Activated naive CD8-positive, alpha-beta T cell treated with anti-CD3 and anti-CD28 coated beads, Interleukin-2, amount 50 U/mL, for 24 hours (primary cell): ENCODE data around the gene SETD7.

Experiments
- ATAC-seq: fragments of 150-1000 bp; cut with Tn5 transposase; one replicate; pipeline ENCODE4 v1.10.0; 2021
- DNase-seq: peaks from one replicate; pipeline ENCODE4 v3.0.0; 2021
- H3K27ac Mint-ChIP-seq: one replicate; pipeline ENCODE4 v1.8.0; 2021; ENCODE audit warnings: mild to moderate bottlenecking, mixed read lengths
- H3K27me3 Mint-ChIP-seq: one replicate; pipeline ENCODE4 v1.8.0; 2021; ENCODE audit warnings: mixed read lengths
- H3K36me3 Mint-ChIP-seq: one replicate; pipeline ENCODE4 v1.8.0; 2021; ENCODE audit warnings: low read depth, mixed read lengths
- H3K4me1 Mint-ChIP-seq: one replicate; pipeline ENCODE4 v1.8.0; 2021; ENCODE audit warnings: mixed read lengths
- H3K4me3 Mint-ChIP-seq: one replicate; pipeline ENCODE4 v1.8.0; 2021; ENCODE audit warnings: mild to moderate bottlenecking, moderate library complexity, mixed read lengths
- H3K9me3 Mint-ChIP-seq: one replicate; pipeline ENCODE4 v1.8.0; 2021; ENCODE audit warnings: mixed read lengths

Gene SETD7

DNA sequence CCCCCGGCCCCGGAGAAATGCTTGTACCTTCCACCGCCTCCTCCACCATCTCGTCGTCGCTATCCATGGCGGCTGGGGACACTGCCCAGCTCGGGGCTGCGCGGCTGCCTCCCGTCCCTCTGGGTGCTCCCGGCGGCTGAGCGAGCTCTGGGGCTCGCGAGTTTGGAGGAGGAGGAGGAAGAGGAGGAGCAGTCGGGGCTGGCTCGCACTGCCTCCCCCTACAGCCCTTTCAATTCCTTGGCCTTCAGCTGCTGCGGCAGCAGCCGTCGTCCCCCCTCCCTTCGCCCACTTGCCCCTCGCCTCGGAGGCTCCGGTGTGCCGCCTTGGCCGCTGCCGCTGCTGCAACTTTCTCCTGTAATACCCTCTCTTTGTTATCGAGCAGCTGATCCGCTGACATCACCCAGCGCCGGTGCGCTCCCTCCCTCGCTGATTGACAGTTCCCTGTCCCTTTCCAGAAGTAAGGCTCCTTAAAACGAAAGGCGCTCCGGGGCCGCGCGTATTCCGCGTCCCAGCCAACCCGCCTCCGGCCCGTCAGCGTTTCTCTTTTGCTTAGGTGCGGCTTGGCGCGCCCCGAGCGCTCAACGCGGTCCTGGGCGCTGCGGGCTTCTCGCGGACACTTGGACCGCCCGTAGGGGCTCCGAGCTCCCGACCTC, at the start of gene SETD7:
TSS of gene SETD7 (minus strand) at position 149 of the 653 bp plus-strand sequence. CDS start at position 67, 82 bp downstream.
- H3K4me1 Mint-ChIP-seq = peaks cover 46% of the 10 kb centered on the region
- ATAC-seq (peak; percentile 56), DNase-seq (peak; percentile 66)
- no peaks in the 10 kb centered on the region for H3K9me3 Mint-ChIP-seq
- H3K27ac Mint-ChIP-seq = peak within 1 kb of the TSS; percentile 93
- peaks cover 3% of the 10 kb centered on the region for H3K36me3 Mint-ChIP-seq
- peak within 1 kb of the TSS; percentile 89 for H3K4me3 Mint-ChIP-seq
- H3K27me3 Mint-ChIP-seq = peaks cover 21% of the 10 kb centered on the region

GRCh38 chr4:139605516-139605915, 49.5 kb upstream of the SETD7 start:
- peaks cover 5% of the 10 kb centered on the region for H3K27me3 Mint-ChIP-seq
- H3K4me1 Mint-ChIP-seq = peaks cover 12% of the 10 kb centered on the region
- peaks cover 5% of the 10 kb centered on the region for H3K9me3 Mint-ChIP-seq
- H3K4me3 Mint-ChIP-seq = no peak overlapping the region
- peaks cover 3% of the 10 kb centered on the region for H3K36me3 Mint-ChIP-seq
- no peak for DNase-seq
- no peak overlapping the region for H3K27ac Mint-ChIP-seq
- no peak for ATAC-seq

DNA sequence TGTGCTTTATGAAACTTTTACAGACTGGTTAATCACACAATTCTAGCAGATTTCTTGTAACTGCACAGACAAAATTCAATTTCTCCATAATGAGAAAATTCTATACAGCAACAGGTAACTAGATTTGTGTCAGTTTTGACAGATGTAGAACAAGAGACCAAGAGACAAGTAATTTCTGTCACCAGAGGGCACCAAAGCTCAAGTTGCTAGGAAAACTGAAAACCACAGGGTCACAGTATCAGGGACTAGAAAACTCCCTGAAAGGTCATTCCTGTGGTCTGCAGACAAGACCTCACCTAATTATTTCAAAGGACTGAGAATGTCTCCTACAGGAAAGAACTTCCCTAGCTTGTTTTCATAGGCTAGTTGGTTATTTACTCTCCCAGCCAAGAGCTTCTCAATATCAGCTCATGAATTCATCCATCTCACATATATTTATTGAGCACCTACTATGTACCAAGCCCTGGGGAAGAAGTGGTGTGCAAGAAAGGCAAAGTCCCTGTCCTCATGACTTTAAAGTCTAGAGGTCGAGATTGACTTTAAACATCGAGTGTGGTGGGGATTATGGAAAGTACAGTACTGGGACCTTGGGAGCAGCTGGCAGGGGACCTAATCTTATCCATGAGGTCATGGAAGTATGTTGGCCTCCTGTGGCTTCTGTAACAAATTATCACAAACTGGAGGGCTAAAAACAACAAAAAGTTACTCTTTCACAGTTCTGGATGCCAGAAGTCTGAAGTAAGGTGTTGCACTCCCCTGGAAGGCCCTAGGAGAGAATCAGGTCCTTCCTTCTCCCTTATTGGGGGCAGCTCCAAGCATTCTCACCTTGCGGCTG, 47.8 kb upstream of the SETD7 start:
- H3K4me3 Mint-ChIP-seq = no peak overlapping the region
- H3K27ac Mint-ChIP-seq = no peak overlapping the region
- ATAC-seq = peak; percentile 58
- H3K27me3 Mint-ChIP-seq = peaks cover 6% of the 10 kb centered on the region
- DNase-seq = peak; percentile 30
- H3K4me1 Mint-ChIP-seq = peaks cover 12% of the 10 kb centered on the region
- peaks cover 3% of the 10 kb centered on the region for H3K36me3 Mint-ChIP-seq
- H3K9me3 Mint-ChIP-seq = peaks cover 5% of the 10 kb centered on the region

DNA sequence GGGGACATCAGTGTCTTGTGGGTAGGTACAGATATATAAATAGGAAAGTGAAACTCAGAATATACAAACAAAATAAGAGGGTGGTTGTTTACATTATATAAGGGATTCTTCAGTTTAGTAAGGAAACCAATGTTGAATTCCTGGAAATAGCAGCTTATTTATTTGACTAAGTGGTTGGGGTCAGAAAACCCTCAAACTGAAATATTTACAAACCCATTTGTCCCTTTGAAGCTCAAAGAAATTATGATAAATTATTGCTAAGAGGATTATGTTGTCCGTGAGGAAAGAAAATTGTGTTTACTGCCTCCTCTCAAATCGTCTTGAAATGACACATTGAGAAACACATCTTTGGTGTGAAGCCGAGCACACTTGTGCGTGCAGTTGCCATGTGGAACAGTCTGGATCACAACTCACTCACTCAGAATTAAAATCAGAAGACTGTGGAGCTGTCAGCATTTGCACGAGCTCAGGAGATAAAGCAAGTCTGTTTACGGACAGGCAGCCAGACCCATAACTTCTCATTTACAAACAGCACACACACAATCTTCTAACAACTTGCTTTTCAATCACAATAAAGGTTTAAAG, 46.8 kb upstream of the SETD7 start:
- Mint-ChIP-seq H3K36me3 (peaks cover 3% of the 10 kb centered on the region), H3K27me3 (peaks cover 7% of the 10 kb centered on the region), H3K9me3 (peaks cover 5% of the 10 kb centered on the region), H3K4me3 (no peak overlapping the region), H3K4me1 (peaks cover 12% of the 10 kb centered on the region), H3K27ac (no peak overlapping the region)
- DNase-seq (no peak), ATAC-seq (no peak)

GRCh38 chr4:139600662-139601061, 44.6 kb upstream of the SETD7 start:
- no peaks in the 10 kb centered on the region for H3K36me3 Mint-ChIP-seq
- no peak for ATAC-seq
- H3K4me1 Mint-ChIP-seq = no peaks in the 10 kb centered on the region
- H3K4me3 Mint-ChIP-seq = no peak overlapping the region
- H3K27ac Mint-ChIP-seq = no peak overlapping the region
- H3K9me3 Mint-ChIP-seq = no peaks in the 10 kb centered on the region
- DNase-seq = no peak
- H3K27me3 Mint-ChIP-seq = peaks cover 4% of the 10 kb centered on the region

DNA sequence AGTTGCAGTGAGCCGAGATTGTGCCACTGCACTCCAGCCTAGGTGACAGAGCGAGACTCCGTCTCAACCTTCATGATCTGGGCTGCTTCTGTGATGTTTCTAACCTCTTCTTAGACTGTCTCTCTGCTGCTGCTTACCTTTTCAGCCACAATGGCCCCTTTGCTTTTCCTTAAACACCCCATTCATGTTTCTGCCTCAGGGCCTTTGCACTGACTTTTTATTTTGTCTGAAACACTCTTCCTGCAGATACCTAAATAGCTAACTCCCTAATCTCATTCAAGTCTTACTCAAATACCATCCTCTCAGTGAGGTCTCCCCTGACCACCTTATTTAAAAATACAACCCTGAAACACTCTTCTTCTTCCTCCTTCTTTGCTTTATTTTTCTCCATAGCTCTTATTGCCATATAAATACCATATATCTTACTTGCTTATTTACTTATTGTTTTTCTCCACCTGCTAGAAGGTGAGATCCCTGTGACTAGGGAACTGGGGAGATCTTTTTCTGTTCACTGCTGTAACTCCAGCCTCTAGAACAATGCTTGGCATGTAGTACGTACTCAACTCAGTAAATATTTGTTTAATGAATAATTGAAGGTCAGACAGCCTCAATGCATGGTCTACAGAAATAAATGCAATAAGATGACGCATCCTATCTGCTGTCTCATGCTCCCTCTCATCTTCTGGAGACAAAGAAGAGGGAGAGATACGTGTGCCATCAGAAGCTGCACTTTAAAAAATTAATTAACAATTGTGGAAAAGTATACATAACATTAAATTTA, 43.8 kb upstream of the SETD7 start:
- DNase-seq = no peak

DNA sequence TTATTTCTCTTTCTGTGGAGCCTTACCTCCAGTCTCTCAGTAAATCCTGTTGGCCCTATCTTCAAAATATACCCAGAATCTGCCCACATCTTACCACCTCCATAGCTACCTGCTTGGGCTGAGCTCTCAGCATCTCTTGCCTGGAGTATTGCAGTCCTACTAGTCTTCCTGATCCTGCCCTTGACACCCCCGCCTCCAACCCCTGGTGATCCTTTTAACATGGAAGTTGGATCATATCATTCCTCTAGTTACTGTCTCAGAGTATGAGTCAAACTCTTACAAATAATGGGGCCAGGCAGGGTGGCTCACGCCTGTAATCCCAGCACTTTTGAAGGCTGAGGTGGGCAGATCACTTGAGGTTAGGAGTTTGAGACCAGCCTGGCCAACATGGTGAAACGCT, 43.1 kb upstream of the SETD7 start:
- no peak for DNase-seq
- ATAC-seq = no peak
- Mint-ChIP-seq H3K27ac (no peak overlapping the region), H3K4me3 (no peak overlapping the region), H3K27me3 (peaks cover 6% of the 10 kb centered on the region), H3K9me3 (no peaks in the 10 kb centered on the region), H3K36me3 (no peaks in the 10 kb centered on the region), H3K4me1 (no peaks in the 10 kb centered on the region)

More for the DNA sequence above, 43.8 kb upstream of the SETD7 start:
- ATAC-seq = no peak
- no peaks in the 10 kb centered on the region for H3K4me1 Mint-ChIP-seq
- H3K27ac Mint-ChIP-seq = no peak overlapping the region
- H3K36me3 Mint-ChIP-seq = no peaks in the 10 kb centered on the region
- no peak overlapping the region for H3K4me3 Mint-ChIP-seq
- peaks cover 6% of the 10 kb centered on the region for H3K27me3 Mint-ChIP-seq
- H3K9me3 Mint-ChIP-seq = no peaks in the 10 kb centered on the region

GRCh38 chr4:139596684-139597279, 40.8 kb upstream of the SETD7 start:
- H3K4me3 Mint-ChIP-seq = no peak overlapping the region
- H3K27ac Mint-ChIP-seq = no peak overlapping the region
- no peak for ATAC-seq

GRCh38 chr4:139596034-139596683, 40.1 kb upstream of the SETD7 start:
- DNase-seq (no peak), ATAC-seq (no peak)
- Mint-ChIP-seq H3K4me3 (no peak overlapping the region), H3K9me3 (no peaks in the 10 kb centered on the region), H3K27me3 (peaks cover 15% of the 10 kb centered on the region), H3K4me1 (no peaks in the 10 kb centered on the region), H3K36me3 (no peaks in the 10 kb centered on the region), H3K27ac (no peak overlapping the region)

More at GRCh38 chr4:139596684-139597279, 40.8 kb upstream of the SETD7 start:
- no peaks in the 10 kb centered on the region for H3K9me3 Mint-ChIP-seq
- no peak for DNase-seq
- no peaks in the 10 kb centered on the region for H3K36me3 Mint-ChIP-seq
- peaks cover 15% of the 10 kb centered on the region for H3K27me3 Mint-ChIP-seq
- H3K4me1 Mint-ChIP-seq = no peaks in the 10 kb centered on the region

- Mint-ChIP-seq H3K27ac (no peak overlapping the region), H3K9me3 (no peaks in the 10 kb centered on the region), H3K27me3 (peaks cover 15% of the 10 kb centered on the region), H3K4me1 (no peaks in the 10 kb centered on the region), H3K36me3 (no peaks in the 10 kb centered on the region), H3K4me3 (no peak overlapping the region)
- ATAC-seq (no peak), DNase-seq (no peak)
Observed at GRCh38 chr4:139594591-139595185, 38.7 kb upstream of the SETD7 start.

DNA sequence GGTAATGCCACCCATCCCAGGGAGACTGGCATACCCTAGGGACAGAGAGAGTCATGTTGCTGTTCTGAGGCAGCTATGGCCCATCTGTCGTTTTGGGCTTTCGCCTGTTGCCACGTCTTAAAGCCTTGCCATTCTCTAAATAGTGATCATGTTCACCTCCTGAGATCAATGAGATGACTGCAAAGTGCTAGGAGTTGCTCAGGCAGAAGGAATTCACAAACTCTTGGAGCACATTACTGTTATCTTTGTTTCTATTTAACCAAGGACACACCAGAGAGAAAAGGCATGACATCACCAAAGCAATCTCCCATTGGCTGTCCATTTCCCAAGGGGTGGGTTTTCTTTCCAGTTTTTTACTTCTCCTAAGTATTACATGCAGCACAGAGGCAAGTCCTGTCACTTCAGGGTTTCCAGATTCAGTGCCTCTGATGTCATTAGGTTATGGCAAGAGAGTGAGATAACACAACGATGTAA, 37.1 kb upstream of the SETD7 start:
- Mint-ChIP-seq H3K27ac (no peak overlapping the region), H3K9me3 (peaks cover 5% of the 10 kb centered on the region), H3K36me3 (no peaks in the 10 kb centered on the region), H3K27me3 (peaks cover 11% of the 10 kb centered on the region), H3K4me1 (no peaks in the 10 kb centered on the region), H3K4me3 (no peak overlapping the region)
- no peak for ATAC-seq
- no peak for DNase-seq

- DNase-seq (no peak), ATAC-seq (no peak)
- peaks cover 5% of the 10 kb centered on the region for H3K9me3 Mint-ChIP-seq
- peaks cover 8% of the 10 kb centered on the region for H3K27me3 Mint-ChIP-seq
- H3K36me3 Mint-ChIP-seq = no peaks in the 10 kb centered on the region
- H3K27ac Mint-ChIP-seq = no peak overlapping the region
- H3K4me3 Mint-ChIP-seq = no peak overlapping the region
- no peaks in the 10 kb centered on the region for H3K4me1 Mint-ChIP-seq
Observed at GRCh38 chr4:139589336-139590018, 33.5 kb upstream of the SETD7 start.

GRCh38 chr4:139587446-139587845, 31.4 kb upstream of the SETD7 start:
- Mint-ChIP-seq H3K4me1 (no peaks in the 10 kb centered on the region), H3K27ac (no peak overlapping the region)

More at GRCh38 chr4:139587446-139587845, 31.4 kb upstream of the SETD7 start:
- DNase-seq (no peak), ATAC-seq (no peak)
- Mint-ChIP-seq H3K36me3 (no peaks in the 10 kb centered on the region), H3K27me3 (peaks cover 2% of the 10 kb centered on the region), H3K9me3 (peaks cover 5% of the 10 kb centered on the region), H3K4me3 (no peak overlapping the region)
